ENCODE measurements around the gene C16orf92.

Gene C16orf92

DNA sequence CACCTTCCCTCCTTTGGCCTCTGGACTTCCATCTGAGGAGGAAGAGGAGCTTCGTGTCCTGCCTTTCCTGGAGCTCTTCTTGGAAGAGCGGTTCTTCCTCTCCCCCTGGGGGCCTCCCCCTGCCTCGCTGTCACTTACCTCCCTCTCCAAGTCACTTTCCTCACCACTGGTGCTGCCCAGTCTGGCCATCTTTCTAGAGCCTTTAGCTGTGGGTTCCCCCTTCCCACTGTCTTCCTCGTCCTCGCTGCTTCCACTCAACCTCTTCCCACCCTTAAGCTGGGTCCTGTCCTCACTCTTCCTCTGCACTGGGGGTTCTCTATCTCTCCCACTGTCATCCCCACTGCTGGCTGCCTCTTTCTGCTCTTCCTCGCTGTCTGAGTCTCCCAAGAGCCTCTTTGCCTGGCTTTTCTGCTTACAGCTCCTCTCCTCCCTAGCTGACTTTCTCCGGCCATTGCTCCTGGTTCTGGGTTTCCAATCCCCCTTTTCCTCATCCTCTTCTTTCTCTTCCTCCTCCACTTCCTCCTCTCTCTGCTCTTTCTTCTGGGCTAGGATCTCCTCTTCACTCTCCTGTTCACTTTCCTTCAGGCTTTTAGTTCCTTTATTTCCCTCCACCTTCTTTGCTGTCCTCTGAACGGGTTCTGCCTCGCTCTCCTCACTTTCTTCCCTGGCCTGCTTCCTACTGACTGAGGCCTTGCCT is 28.9 kb upstream of the C16orf92 start:
- no peak for TF ChIP-seq ZNF274 (IDR thresholded peaks at IDR 0.05; ENCODE audit: low read depth, low read length)
- no peak overlapping the region; the same call in 1 of the 2 replicates for H3K4me3 ChIP-seq (ENCODE audit: low read length)

DNA sequence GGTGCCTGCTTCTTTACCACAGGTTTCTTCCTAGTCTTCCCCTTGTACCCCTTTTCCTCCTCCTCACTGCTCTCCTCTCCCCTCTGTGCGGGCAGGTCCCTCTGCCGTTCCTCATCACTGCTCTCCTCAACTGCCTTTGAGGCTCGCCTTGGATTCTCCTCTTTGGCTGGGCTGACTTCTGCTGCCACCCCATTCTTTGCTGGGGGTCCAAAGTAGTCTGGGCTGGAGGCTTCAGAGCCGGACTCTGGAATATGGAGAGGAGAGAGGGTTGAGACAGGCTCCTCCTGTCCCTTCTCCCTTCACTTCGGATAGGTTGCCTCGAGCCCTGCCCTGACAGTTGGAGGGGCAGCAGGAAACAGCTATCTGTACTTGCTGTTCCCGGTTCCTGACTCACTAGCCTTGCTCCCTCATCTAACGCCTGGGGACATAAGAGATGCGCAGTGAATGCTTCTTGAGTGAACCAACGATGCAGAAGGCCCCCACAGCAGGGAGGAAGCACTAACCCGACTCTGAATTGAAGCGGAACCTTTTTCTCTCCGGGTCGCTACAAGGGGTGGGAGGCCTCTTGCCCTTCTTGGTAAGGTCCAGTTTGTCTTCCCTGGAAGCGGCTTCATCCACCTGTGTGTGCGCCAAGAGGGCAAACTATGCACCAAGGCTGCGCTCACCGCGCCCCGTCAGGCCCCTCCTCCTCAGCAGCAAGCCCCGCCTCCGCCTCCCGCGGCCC is 28.2 kb upstream of the C16orf92 start:
- H3K4me3 ChIP-seq (ENCODE audit: low read length), result peak overlapping the region; percentile 86; the same call in 1 of the 2 replicates
- no peak for TF ChIP-seq ZNF274 (IDR thresholded peaks at IDR 0.05; ENCODE audit: low read depth, low read length)

DNA sequence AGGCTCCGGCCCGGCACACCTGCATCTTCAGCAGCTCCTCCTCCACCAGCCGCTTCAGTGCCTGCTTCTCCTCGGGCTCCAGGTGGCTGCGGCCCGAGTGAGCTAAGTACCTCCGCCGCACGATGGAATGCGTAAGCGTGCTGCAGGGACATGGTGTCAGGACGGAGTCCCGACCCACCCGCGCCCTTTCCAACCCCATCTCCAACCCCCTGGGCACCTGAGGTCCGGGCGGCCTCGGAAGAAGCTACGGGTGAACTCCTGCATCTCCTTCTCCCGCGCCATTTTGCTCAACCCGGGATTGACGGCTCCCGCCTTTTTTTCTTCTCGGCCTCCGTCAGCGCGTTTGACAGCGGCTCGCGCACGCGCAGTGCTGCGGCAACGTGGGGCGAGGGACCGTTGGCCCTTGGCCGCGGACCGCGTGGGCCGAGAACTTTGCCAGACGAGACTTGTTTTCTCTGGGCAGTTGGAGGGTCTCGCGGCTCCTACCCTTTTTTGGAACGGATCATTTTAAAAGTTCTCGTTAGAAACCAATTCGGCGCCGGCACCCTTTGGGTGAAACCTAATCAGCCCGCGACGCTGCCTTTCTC is 27.6 kb upstream of the C16orf92 start, which contains the start of gene HIRIP3:
Gene HIRIP3 (minus strand): TSS at position 294 of the 587 bp plus-strand sequence. CDS start 12 bp downstream, at position 282.
- TF ChIP-seq ZNF274 (IDR thresholded peaks at IDR 0.05; ENCODE audit: low read depth, low read length), result no peak
- H3K4me3 ChIP-seq (ENCODE audit: low read length), result peak within 1 kb of the TSS; percentile 86

DNA sequence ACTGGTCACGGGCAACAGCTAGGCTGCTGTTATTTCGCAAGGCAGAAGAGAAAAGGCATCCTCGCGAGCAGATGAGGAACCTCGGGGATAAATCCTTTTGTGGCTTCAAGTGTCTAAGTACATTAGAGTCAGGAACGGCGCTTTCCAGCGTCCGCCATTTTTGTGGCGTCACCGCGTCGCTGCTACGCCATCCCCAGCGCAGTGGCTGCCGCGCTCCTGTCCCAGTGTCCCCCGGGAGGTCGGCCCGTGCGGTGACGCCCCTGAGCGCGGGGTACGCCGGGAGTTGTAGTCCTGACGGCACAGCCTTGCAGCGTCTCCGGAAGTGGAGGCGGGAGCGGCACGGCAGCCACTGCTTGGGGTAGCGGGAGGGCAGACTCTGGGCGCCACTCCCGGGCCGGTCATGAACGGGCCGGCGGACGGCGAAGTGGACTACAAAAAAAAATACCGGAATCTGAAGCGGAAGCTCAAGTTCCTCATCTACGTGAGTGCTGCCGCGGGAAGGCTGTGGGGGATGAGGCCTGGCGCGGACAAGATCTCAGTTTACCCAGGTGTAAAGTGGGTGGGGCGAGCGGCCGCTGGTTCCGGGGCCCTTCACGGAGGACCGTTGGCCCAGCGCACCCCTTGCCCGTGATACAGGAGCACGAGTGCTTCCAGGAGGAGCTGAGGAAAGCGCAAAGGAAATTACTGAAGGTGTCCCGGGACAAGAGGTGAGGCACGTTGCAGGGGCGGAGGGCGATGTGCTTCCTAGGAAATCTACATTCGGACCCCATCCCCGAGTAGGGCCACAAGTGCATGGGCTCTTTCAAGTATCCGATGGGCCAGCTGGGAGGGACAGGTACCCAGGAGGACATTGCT is 26.9 kb upstream of the C16orf92 start, which contains the start of gene INO80E:
Gene INO80E (plus strand): TSS at position 331 of the 855 bp plus-strand sequence. CDS start 70 bp downstream, at position 401.
- peak within 1 kb of the TSS; percentile 86 for H3K4me3 ChIP-seq (ENCODE audit: low read length)
- TF ChIP-seq ZNF274 (IDR thresholded peaks at IDR 0.05; ENCODE audit: low read depth, low read length), result no peak

DNA sequence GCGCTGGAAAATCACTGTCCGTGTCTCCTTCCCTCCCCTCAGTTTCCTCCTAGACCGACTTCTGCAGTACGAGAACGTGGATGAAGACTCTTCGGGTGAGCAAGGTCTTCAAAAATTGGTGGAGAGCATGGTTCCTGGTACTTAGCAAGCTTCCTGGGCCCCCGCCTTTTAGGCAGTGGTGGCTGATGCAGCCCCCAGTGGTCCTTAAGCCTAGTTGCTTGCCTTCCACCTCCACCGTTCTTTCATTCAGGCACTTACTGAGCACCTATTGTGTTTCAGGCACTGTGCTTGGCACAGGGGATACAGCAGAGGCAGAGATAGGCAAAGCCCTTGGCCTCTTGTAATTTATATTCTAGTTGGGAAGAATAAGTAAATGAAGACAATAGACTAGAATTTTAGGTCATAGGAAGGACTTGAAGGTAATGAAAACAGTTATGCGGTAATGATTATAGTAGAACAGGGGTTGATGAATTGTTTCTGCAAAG is 26.2 kb upstream of the C16orf92 start:
- TF ChIP-seq ZNF274 (IDR thresholded peaks at IDR 0.05; ENCODE audit: low read depth, low read length), result no peak
- peak overlapping the region; percentile 81 for H3K4me3 ChIP-seq (ENCODE audit: low read length)

DNA sequence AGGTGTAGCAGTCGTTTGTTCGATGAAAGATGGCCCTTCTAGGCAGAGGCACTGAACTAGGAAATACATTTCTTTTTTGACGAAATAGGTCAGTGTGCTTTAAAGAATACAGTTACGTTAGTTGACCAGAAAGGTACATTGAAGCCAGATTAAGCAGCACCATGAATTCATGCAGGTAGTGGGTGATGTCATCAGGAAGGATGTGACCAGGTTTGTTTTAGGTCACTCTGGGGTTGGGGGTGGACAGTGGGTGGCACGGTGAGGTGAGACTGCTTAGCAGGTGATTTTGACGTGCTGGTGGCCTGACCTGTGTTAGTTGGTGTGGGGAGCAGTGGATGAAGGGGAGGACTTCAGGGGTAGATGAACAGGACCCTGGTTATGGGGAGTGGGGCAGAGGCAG is 23.4 kb upstream of the C16orf92 start:
- H3K4me3 ChIP-seq (ENCODE audit: low read length), result no peak overlapping the region
- no peak for TF ChIP-seq ZNF274 (IDR thresholded peaks at IDR 0.05; ENCODE audit: low read depth, low read length)

DNA sequence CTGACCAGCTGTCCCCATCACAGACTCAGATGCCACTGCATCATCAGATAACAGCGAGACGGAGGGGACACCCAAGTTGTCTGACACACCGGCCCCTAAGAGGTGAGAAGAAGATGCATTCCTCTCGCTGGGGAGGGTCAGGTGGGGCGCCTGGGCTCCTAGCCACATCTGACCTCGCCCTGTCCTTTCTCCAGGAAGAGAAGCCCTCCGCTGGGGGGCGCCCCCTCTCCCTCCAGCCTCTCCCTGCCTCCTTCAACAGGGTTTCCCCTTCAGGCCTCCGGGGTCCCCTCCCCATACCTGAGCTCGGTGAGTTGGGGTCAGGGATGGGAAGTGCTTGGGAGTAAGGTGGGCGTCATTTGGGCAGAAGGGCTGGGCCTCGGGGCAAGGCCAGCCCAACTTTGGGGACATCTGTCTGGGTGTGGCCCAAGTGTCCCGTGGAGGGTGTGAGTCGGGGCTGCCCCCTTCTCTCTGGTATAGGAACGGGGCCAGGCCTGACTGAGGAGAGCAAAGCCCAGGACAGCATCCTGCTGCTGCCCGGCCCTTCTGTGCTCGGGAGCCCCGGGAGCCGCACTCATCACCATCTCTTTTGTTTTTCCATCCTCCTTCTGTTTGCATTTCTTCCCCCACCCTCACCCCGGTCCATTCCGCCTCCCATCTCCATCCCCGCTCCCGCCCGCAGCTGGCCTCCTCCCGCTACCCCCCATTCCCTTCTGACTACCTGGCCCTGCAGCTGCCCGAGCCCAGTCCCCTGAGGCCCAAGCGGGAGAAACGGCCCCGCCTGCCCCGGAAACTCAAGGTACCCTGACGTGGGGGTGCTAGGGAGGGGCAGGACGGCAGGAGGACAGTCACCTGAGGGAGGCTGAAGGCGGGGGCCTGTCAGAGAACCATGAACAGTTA is 22.0 kb upstream of the C16orf92 start:
- H3K4me3 ChIP-seq (ENCODE audit: low read length), result no peak overlapping the region
- TF ChIP-seq ZNF274 (IDR thresholded peaks at IDR 0.05; ENCODE audit: low read depth, low read length), result no peak

DNA sequence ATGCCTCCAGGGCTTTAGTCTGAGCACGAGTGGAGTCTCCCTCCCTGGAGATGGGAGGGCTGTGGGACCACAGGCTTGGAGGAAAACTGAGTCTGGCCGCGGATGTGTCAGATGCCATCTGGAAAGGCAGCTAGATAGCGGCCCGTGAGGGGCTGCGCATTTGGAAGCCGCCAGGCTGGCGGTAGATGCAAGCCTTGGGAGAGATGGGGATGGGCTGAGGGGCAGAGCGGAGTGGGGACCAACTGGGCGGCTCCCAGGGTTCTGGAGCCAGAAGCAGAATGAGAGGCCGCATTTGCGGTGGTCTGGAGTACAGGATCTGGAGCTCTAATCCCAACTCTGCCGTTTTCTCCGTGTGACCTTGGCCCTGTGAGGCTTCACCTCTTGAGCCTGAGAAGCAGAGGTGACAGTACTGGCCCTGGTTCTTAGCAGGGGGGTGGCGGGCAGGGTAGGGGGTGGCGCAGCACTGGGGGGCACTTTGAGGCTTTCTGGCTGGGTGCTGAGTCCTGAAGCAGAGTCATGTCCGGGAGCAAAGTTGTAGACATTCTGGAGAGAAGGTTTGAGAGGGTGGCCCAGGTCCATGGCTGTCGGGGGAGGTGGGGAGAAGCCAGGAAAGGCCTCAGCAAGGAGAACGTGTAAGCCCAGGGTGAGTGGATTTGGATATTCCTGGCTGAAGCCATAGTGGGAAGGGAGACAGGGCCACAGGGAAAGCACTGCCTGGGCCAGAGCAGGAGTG is 20.2 kb upstream of the C16orf92 start:
- no peak overlapping the region for H3K4me3 ChIP-seq (ENCODE audit: low read length)
- TF ChIP-seq ZNF274 (IDR thresholded peaks at IDR 0.05; ENCODE audit: low read depth, low read length), result no peak

DNA sequence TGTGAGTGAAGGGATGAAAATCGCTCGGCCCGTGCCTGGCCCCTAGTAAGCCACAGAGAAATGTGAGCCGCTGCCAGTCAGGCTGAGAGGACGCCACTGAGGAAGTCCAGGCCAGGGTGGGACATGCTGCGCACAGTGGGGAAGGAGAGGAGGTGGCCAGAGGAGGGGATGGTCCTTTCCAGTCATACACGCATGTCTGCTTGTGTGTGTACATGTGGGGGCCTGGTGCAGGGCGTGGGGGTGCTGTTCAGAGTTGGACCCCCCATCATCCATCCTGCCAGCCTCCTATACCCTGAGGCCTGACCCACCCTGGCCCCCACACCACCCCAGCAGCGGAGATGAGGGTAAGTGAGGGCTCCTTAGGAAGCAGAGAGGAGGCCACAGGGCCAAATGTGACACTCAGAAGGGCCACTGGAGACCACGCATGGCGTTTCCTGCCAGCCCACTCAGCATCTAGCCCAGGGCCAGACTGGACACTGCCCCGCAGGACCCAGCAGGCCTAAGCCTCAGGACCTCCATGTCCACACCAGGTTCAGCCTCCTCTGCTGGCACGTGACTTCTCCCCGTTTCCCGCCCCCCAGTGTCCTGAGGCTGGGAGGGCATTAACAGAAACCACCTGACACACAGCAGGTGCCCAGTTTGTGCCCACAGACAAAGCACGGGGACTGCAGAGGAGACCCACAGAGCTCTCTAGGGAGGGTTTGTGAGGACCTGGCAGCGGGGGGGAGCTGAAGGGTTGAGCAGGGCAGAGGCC is 19.2 kb upstream of the C16orf92 start:
- TF ChIP-seq ZNF274 (IDR thresholded peaks at IDR 0.05; ENCODE audit: low read depth, low read length), result no peak
- H3K4me3 ChIP-seq (ENCODE audit: low read length), result no peak overlapping the region

DNA sequence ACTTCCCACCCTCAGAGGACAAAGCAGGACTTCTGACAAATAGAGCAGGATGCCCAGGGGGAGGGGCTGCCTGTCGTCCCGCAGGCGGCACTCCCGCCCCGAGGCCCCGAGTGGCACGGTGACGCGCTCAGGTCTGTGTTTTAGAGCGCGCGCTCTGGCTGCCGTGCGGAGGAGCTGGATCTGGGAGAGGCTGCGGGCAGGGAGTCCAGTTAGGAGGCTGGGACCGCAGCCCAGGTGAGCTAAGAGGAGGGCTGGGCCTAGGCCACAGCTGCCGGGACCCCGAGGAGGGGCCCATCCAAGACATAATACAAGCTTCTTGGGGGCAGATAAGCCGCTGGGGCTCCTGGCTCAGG is 18.6 kb upstream of the C16orf92 start:
- H3K4me3 ChIP-seq (ENCODE audit: low read length), result no peak overlapping the region
- TF ChIP-seq ZNF274 (IDR thresholded peaks at IDR 0.05; ENCODE audit: low read depth, low read length), result no peak

DNA sequence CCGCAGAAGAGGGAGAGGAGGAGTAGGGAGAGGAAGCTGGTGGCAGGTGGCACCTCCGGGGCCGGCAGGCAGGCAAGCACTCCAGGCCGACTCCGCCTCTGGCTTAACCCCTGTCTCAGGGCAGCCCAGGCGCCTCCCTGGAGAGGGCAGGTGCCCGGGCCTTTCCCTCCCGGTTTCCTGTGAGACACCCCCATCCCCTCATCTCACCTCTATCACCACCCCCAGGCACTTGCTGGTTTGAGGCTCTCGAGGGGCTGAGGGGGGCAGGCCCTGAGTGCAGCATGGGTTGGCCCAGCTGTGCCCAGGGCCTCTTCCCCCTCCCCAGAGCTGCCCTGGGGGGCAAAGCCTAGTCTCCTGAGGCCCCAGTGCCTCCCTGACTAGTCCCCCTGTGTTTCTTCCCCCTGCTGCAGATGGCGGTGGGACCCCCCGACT is 18.2 kb upstream of the C16orf92 start:
- no peak overlapping the region for H3K4me3 ChIP-seq (ENCODE audit: low read length)
- no peak for TF ChIP-seq ZNF274 (IDR thresholded peaks at IDR 0.05; ENCODE audit: low read depth, low read length)

Measured in GM08714 (cell line).